GM23338 (cell line): Measurements from ENCODE around the gene PRDM10. TPM values are rescaled to one million over a fixed set of nuclear protein-coding genes. Genes with fewer than 3 reads are reported as not detected.

Experiments used
- ATAC-seq: fragments of 200-7000 bp; cut with Tn5 transposase; 3 replicates; pipeline ENCODE4 v1.9.1; 2020
- DNase-seq: peaks from one replicate; pipeline ENCODE4 v3.0.0-alpha.2; 2015; ENCODE audit warnings: low spot score
- H2AFZ ChIP-seq: fragments of 200-600 bp; sonication (generic); 2 replicates; pipeline ENCODE4 v1.8.0; 2016; ENCODE audit warnings: antibody characterized with exemption, mild to moderate bottlenecking, moderate library complexity
- H3F3A ChIP-seq: fragments of 200-600 bp; sonication (generic); replicated peaks from 2 replicates; pipeline ENCODE4 v1.8.0; 2017; ENCODE audit warnings: antibody characterized with exemption, mixed run types, low read depth
- H3K27ac ChIP-seq: fragments of 200-600 bp; sonication (generic); 2 replicates; pipeline ENCODE4 v1.6.1; 2016; ENCODE audit warnings: low read depth
- H3K27me3 ChIP-seq: fragments of 200-600 bp; sonication (generic); 2 replicates; pipeline ENCODE4 v1.8.0; 2016; ENCODE audit warnings: mild to moderate bottlenecking, mixed run types, moderate library complexity; ENCODE audit not compliant: insufficient read depth
- H3K36me3 ChIP-seq: fragments of 200-600 bp; sonication (generic); 2 replicates; pipeline ENCODE4 v1.8.0; 2016; ENCODE audit warnings: mild to moderate bottlenecking; ENCODE audit not compliant: insufficient read depth
- H3K4me1 ChIP-seq: fragments of 200-600 bp; sonication (generic); 2 replicates; pipeline ENCODE4 v1.8.0; 2016; ENCODE audit warnings: mild to moderate bottlenecking, moderate library complexity; ENCODE audit not compliant: insufficient read depth
- H3K4me2 ChIP-seq: fragments of 200-600 bp; sonication (generic); 2 replicates; pipeline ENCODE4 v1.7.1; 2017; ENCODE audit warnings: mixed run types
- H3K4me3 ChIP-seq: fragments of 200-600 bp; sonication (generic); 2 replicates; pipeline ENCODE4 v1.6.1; 2016; ENCODE audit warnings: mixed run types
- H3K79me2 ChIP-seq: fragments of 200-600 bp; sonication (generic); replicated peaks from 2 replicates; pipeline ENCODE4 v1.8.0; 2017; ENCODE audit warnings: mild to moderate bottlenecking; ENCODE audit not compliant: insufficient read depth
- H3K9me2 ChIP-seq: fragments of 200-600 bp; sonication (generic); 2 replicates; pipeline ENCODE4 v1.8.0; 2017; ENCODE audit not compliant: insufficient read depth
- H4K20me1 ChIP-seq: fragments of 200-600 bp; sonication (generic); replicated peaks from 2 replicates; pipeline ENCODE4 v1.8.0; 2017; ENCODE audit warnings: mild to moderate bottlenecking; ENCODE audit not compliant: insufficient read depth
- H3K27ac Mint-ChIP-seq: 2 replicates; pipeline ENCODE4 v1.8.0; 2020; ENCODE audit warnings: inconsistent platforms, mild to moderate bottlenecking, moderate library complexity, mixed read lengths
- H3K27me3 Mint-ChIP-seq: 3 replicates; pipeline ENCODE4 v1.8.0; 2022; ENCODE audit warnings: low read depth, mild to moderate bottlenecking, moderate library complexity, mixed read lengths, inconsistent platforms; ENCODE audit not compliant: insufficient read depth, poor library complexity
- H3K36me3 Mint-ChIP-seq: 3 replicates; pipeline ENCODE4 v1.8.0; 2021; ENCODE audit warnings: low read depth, mild to moderate bottlenecking, inconsistent platforms, moderate library complexity, mixed read lengths
- H3K4me1 Mint-ChIP-seq: 3 replicates; pipeline ENCODE4 v1.8.0; 2020; ENCODE audit warnings: mild to moderate bottlenecking, inconsistent platforms, mixed read lengths
- H3K4me3 Mint-ChIP-seq: 3 replicates; pipeline ENCODE4 v1.8.0; 2021; ENCODE audit warnings: moderate library complexity, mild to moderate bottlenecking, inconsistent platforms, mixed read lengths
- H3K9me3 Mint-ChIP-seq: 3 replicates; pipeline ENCODE4 v1.8.0; 2020; ENCODE audit warnings: moderate library complexity, mild to moderate bottlenecking, inconsistent platforms, mixed read lengths
- CREB1 ChIP-seq: fragments of 250-450 bp; sonication (Bioruptor Pico); IDR thresholded peaks from 2 replicates; pipeline ENCODE4 v1.5.0; 2020; ENCODE audit warnings: low read depth, mild to moderate bottlenecking, moderate library complexity
- CTCF ChIP-seq, 2 experiments: fragments of 200-600 bp in 1 of 2; sonication (generic) in 1 of 2; conservative IDR thresholded peaks; 2 replicates each; pipeline versions ENCODE4 v1.5.1 to v1.6.1; 2016 to 2017; ENCODE audit warnings: antibody characterized with exemption in 2 of 2, low read depth in 2 of 2, mild to moderate bottlenecking in 2 of 2, moderate library complexity in 1 of 2
- ETS1 ChIP-seq: IDR thresholded peaks from 2 replicates; pipeline ENCODE4 v1.6.1; 2016; ENCODE audit warnings: antibody characterized with exemption
- EZH2 ChIP-seq: fragments of 200-600 bp; sonication (generic); IDR thresholded peaks from one replicate; pipeline ENCODE4 v1.8.0; 2017; ENCODE audit warnings: antibody characterized with exemption, mild to moderate bottlenecking, low read depth; ENCODE audit not compliant: unreplicated experiment
- EZH2phosphoT487 ChIP-seq: fragments of 200-600 bp; sonication (generic); IDR thresholded peaks from one replicate; pipeline ENCODE4 v1.8.1; 2018; ENCODE audit warnings: antibody characterized with exemption; ENCODE audit not compliant: unreplicated experiment
- JUNB ChIP-seq: IDR thresholded peaks from one replicate; pipeline ENCODE4 v1.6.1; 2016; ENCODE audit warnings: antibody characterized with exemption; ENCODE audit not compliant: unreplicated experiment
- NANOG ChIP-seq: IDR thresholded peaks from 2 replicates; pipeline ENCODE4 v1.6.1; 2016; ENCODE audit warnings: antibody characterized with exemption, borderline replicate concordance
- POLR2AphosphoS5 ChIP-seq: IDR thresholded peaks from 2 replicates; pipeline ENCODE4 v1.6.1; 2016; ENCODE audit warnings: antibody characterized with exemption, low read depth
- REST ChIP-seq: IDR thresholded peaks from one replicate; pipeline ENCODE4 v1.6.1; 2018; ENCODE audit warnings: antibody characterized with exemption; ENCODE audit not compliant: unreplicated experiment
- STAT1 ChIP-seq: IDR thresholded peaks from one replicate; pipeline ENCODE4 v1.6.1; 2016; ENCODE audit warnings: antibody characterized with exemption; ENCODE audit not compliant: unreplicated experiment
- ZNF114 ChIP-seq: fragments of 250-450 bp; sonication (Bioruptor Pico); IDR thresholded peaks from 2 replicates; pipeline ENCODE4 v1.5.0; 2020; ENCODE audit warnings: mild to moderate bottlenecking, moderate library complexity
- ZNF331 ChIP-seq: fragments of 250-450 bp; sonication (Bioruptor Pico); IDR thresholded peaks from 2 replicates; pipeline ENCODE4 v1.5.0; 2020; ENCODE audit warnings: low read depth, mild to moderate bottlenecking, moderate library complexity
- ZNF462 ChIP-seq: fragments of 250-450 bp; sonication (Bioruptor Pico); IDR thresholded peaks from 2 replicates; pipeline ENCODE4 v1.5.0; 2020; ENCODE audit warnings: mild to moderate bottlenecking, moderate library complexity
- polyA plus RNA-seq: library from polyadenylated mRNA; unstranded; fragments of >200 nt; fragmentation: Nextera tagmentation; extraction: Ambion mirVana; gene quantifications from 2 replicates; pipeline ENCODE4 v1.2.1, GENCODE V29; 2016
- total RNA-seq: library from RNA; depleted of rRNA; stranded (reverse); fragments of >200 nt; shearing (Covaris generic); gene quantifications from 2 replicates; pipeline ENCODE4 v1.2.3, GENCODE V29; 2014

PRDM10 gene
- total and polyA plus RNA-seq, 2 experiments from 2014 or later, result 5.2 to 14.9 TPM

- DNase-seq (peak; percentile 10), ATAC-seq (no peak; the same call in 2 of the 3 replicates)
- H3K9me3 Mint-ChIP-seq, result no peaks in the 10 kb centered on the region; the same call in 2 of the 3 replicates
- H3K27me3 Mint-ChIP-seq, result peaks cover 4% of the 10 kb centered on the region
- H3F3A ChIP-seq, result no peaks in the 10 kb centered on the region
- no peak overlapping the region for H3K4me3 Mint-ChIP-seq
- TF ChIP-seq ZNF331, result no peak
- TF ChIP-seq NANOG, result no peak
- no peak for TF ChIP-seq POLR2AphosphoS5
- no peak for TF ChIP-seq ETS1
- TF ChIP-seq ZNF114, result no peak
- no peak for TF ChIP-seq REST
- TF ChIP-seq CTCF (conservative IDR thresholded peaks at IDR 0.05; ENCODE audit: low read depth in 2 of 2), result no peak
- TF ChIP-seq JUNB, result no peak
- TF ChIP-seq ZNF462 (CRISPR knock-in tag), result no peak
- TF ChIP-seq STAT1, result no peak
- no peak for TF ChIP-seq EZH2phosphoT487
- no peak for TF ChIP-seq CREB1 (CRISPR knock-in tag)
- TF ChIP-seq EZH2, result no peak
- H3K27ac Mint-ChIP-seq, result peak overlapping the region; percentile 76
- H2AFZ ChIP-seq, result no peak overlapping the region
- no peaks in the 10 kb centered on the region for H3K27me3 ChIP-seq
- H4K20me1 ChIP-seq, result no peaks in the 10 kb centered on the region; the same call in 1 of the 2 replicates
- H3K9me2 ChIP-seq, result 0 out of 2 replicates have a peak, but pooled peaks cover 4% of the 10 kb centered on the region
- peaks cover 15% of the 10 kb centered on the region; the same call in 2 of the 3 replicates for H3K36me3 Mint-ChIP-seq
- H3K4me1 ChIP-seq, result peaks cover 19% of the 10 kb centered on the region
- H3K36me3 ChIP-seq, result no peaks in the 10 kb centered on the region
- peaks cover 22% of the 10 kb centered on the region for H3K4me1 Mint-ChIP-seq
- no peak overlapping the region for H3K4me2 ChIP-seq
- no peak overlapping the region for H3K4me3 ChIP-seq
- H3K79me2 ChIP-seq, result peaks cover 51% of the 10 kb centered on the region
- peak overlapping the region; percentile 24; the same call in 1 of the 2 replicates for H3K27ac ChIP-seq
Measured at GRCh38 chr11:129972611-129973010, 30.0 kb downstream of the PRDM10 start.
